Ovary (tissue), 9 donors: Measurements from ENCODE around the gene STAT4. TPM values are rescaled to one million over a fixed set of nuclear protein-coding genes. Genes with fewer than 3 reads are reported as not detected.

Experiments
- DNase-seq, 5 donors: peaks; one replicate each; pipeline ENCODE4 v3.0.0-alpha.2; 2019 to 2020
- H3K27ac ChIP-seq, 2 donors: fragments of 200-600 bp; one replicate each; pipeline versions ENCODE4 v1.5.1 to v1.8.0; 2019 to 2022
- H3K27me3 ChIP-seq: fragments of 200-600 bp; one replicate; pipeline ENCODE4 v1.8.0; 2022
- H3K36me3 ChIP-seq: fragments of 200-600 bp; sonication (generic); one replicate; pipeline ENCODE4 v1.5.1; 2019
- H3K4me1 ChIP-seq: one replicate; pipeline ENCODE4 v1.8.1; 2013; ENCODE audit warnings: mild to moderate bottlenecking, moderate library complexity; ENCODE audit not compliant: insufficient read depth
- H3K4me3 ChIP-seq: fragments of 200-600 bp; sonication (generic); one replicate; pipeline ENCODE4 v1.5.1; 2017
- H3K9me3 ChIP-seq, 2 donors: fragments of 200-600 bp in 1 of 2; sonication (generic) in 1 of 2; one replicate each; pipeline versions ENCODE4 v1.5.1 to v1.8.1; 2013 to 2019; ENCODE audit warnings: mild to moderate bottlenecking in 1 of 2, moderate library complexity in 1 of 2
- EP300 ChIP-seq: sonication (generic); formaldehyde crosslinking; IDR thresholded peaks from one replicate; pipeline ENCODE4 v1.6.1; 2017; ENCODE audit warnings: antibody characterized with exemption
- POLR2A ChIP-seq: fragments of 450-650 bp; IDR thresholded peaks from one replicate; pipeline ENCODE4 v1.6.1; 2017; ENCODE audit warnings: antibody characterized with exemption, mild to moderate bottlenecking, moderate library complexity
- WGBS, 3 donors: extraction: QIAGEN DNeasy Blood & Tissue Kit in 1 of 3; methylation state at CpG; one replicate each; pipeline versions ENCODE4 v1.1.5 to v1.1.7; 2013 to 2017; 5-methylcytosine and 5-hydroxymethylcytosine counted together
- intact Hi-C, 4 donors: fragments of 100-400 bp; cut with DNase I; formaldehyde crosslinking; loops; one replicate each; pipeline versions ENCODE4 v1.11.0 to v1.15.1; 2022 to 2023
- polyA plus RNA-seq, 2 donors: library from polyadenylated mRNA; stranded (reverse); fragments of 200-250 nt in 1 of 2; fragments of 350-450 nt in 1 of 2; fragmentation: Illumina TruSeq in 1 of 2; extraction: RNeasy Lipid Tissue Mini Kit (QIAGEN cat#74804) in 1 of 2; gene quantifications; one replicate each; pipeline ENCODE4 v1.2.3, GENCODE V29; 2013 to 2014
- total RNA-seq, 7 donors: library from RNA; depleted of rRNA in 2 of 7; stranded (reverse); fragments of >200 nt in 2 of 7; fragmentation: NEBNext Ultra II Directional in 3 of 7; extraction: Animal tissue kit (Norgen Biotek cat#: 25700) in 3 of 7; gene quantifications; one replicate each; pipeline versions ENCODE4 v1.1.0 to v1.2.4, GENCODE V29; 2016 to 2023
- TF ChIP-seq, protein P1 (sequence below), 3 donors: fragments of 450-650 bp in 2 of 3; fragments of 200-600 bp in 1 of 3; IDR thresholded peaks; one replicate each; pipeline versions ENCODE4 v1.5.1 to v1.8.0; 2016 to 2022; ENCODE audit warnings: antibody characterized with exemption in 3 of 3, mild to moderate bottlenecking in 1 of 3
- donor health status: DM: no; HTN: no; CAD: no; lungs with moderate emphysema.
- donor health status: DM: no; HTN: no; CAD: no.
- donor health status: Bipolar disorder and iron deficiency.
- donor health status: DM: yes; HTN: yes; CAD: no.
- donor health status: DM: no; HTN: no; CAD: no.
- donor health status: DM: yes; HTN: yes; CAD: no.

The STAT4 gene
- total and polyA plus RNA-seq, 9 donors, result 0.52 to 3.6 (median 1.5) TPM

- Histone ChIP-seq H3K9me3 (no peaks in the 10 kb centered on the region), H3K4me3 (no peak overlapping the region), H3K36me3 (no peaks in the 10 kb centered on the region), H3K4me1 (no peaks in the 10 kb centered on the region), H3K27me3 (no peaks in the 10 kb centered on the region), H3K27ac (no peak overlapping the region)
- 10 to 16% (median 15%) methylated on average over 2 of the region's 2 CpGs for WGBS, 3 donors
- DNase-seq, result no peak
- intact Hi-C loops, result no loop called here
- TF ChIP-seq, protein P1, sequence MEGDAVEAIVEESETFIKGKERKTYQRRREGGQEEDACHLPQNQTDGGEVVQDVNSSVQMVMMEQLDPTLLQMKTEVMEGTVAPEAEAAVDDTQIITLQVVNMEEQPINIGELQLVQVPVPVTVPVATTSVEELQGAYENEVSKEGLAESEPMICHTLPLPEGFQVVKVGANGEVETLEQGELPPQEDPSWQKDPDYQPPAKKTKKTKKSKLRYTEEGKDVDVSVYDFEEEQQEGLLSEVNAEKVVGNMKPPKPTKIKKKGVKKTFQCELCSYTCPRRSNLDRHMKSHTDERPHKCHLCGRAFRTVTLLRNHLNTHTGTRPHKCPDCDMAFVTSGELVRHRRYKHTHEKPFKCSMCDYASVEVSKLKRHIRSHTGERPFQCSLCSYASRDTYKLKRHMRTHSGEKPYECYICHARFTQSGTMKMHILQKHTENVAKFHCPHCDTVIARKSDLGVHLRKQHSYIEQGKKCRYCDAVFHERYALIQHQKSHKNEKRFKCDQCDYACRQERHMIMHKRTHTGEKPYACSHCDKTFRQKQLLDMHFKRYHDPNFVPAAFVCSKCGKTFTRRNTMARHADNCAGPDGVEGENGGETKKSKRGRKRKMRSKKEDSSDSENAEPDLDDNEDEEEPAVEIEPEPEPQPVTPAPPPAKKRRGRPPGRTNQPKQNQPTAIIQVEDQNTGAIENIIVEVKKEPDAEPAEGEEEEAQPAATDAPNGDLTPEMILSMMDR (IDR thresholded peaks at IDR 0.05), result no peak
- no peak for TF ChIP-seq EP300
- TF ChIP-seq POLR2A, result no peak
These were observed 21.0 kb upstream of the STAT4 start for GRCh38 chr2:191171708-191172355.

GRCh38 chr2:191171286-191171685, 20.5 kb upstream of the STAT4 start:
- peaks cover 1% of the 10 kb centered on the region for H3K4me1 ChIP-seq
- H3K36me3 ChIP-seq, result no peaks in the 10 kb centered on the region
- no peaks in the 10 kb centered on the region for H3K9me3 ChIP-seq
- no peak for DNase-seq
- H3K27me3 ChIP-seq, result no peaks in the 10 kb centered on the region
- intact Hi-C loops, result no loop called here
- 43 to 56% (median 49%) methylated on average over 2 of the region's 2 CpGs for WGBS, 3 donors
- no peak overlapping the region for H3K4me3 ChIP-seq
- no peak overlapping the region for H3K27ac ChIP-seq
- TF ChIP-seq POLR2A (no peak), EP300 (no peak)
- TF ChIP-seq, protein P1 (IDR thresholded peaks at IDR 0.05), result no peak

DNA sequence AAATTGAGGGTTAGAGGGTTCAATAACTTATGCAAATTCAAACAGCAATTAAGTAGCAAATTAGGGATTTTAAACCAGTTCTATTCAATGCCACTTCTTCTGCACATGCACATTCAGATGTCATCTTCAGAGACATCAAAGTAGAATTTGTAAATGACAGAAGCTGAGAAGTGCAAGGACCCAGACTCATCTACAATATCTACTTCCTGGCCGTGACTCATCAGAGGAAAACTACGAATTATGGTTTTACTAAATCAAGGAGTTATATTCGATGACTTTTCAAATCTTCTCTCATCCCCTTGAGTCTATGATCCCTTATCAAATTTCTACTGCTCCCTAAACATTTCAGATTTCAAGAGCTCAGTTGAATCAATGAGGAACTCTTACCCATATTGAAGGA, 20.0 kb upstream of the STAT4 start:
- Histone ChIP-seq H3K36me3 (no peaks in the 10 kb centered on the region), H3K27me3 (no peaks in the 10 kb centered on the region), H3K4me3 (no peak overlapping the region), H3K9me3 (no peaks in the 10 kb centered on the region), H3K4me1 (peaks cover 1% of the 10 kb centered on the region), H3K27ac (no peak overlapping the region)
- DNase-seq, result no peak
- intact Hi-C loops, result no loop called here
- WGBS, 3 donors, result 80 to 92% (median 90%) methylated on average over 3 of the region's 3 CpGs
- no peak for TF ChIP-seq EP300
- TF ChIP-seq, protein P1 (IDR thresholded peaks at IDR 0.05), result no peak
- TF ChIP-seq POLR2A, result no peak

- Histone ChIP-seq H3K4me1 (peaks cover 1% of the 10 kb centered on the region), H3K27me3 (no peaks in the 10 kb centered on the region), H3K4me3 (no peak overlapping the region), H3K36me3 (no peaks in the 10 kb centered on the region), H3K9me3 (no peaks in the 10 kb centered on the region), H3K27ac (no peak overlapping the region)
- no peak for TF ChIP-seq POLR2A
- TF ChIP-seq, protein P1 (IDR thresholded peaks at IDR 0.05), result no peak
- intact Hi-C loops, result no loop called here
- WGBS, 3 donors, result 89 to 100% (median 96%) methylated on average over 1 of the region's 1 CpG
- DNase-seq, result no peak
These were observed 19.5 kb upstream of the STAT4 start for GRCh38 chr2:191170301-191170636.
